DND-41 (cell line): ENCODE data around the gene CASP9.
"Not testable (repeated sequence)": the region's sequence is repeated elsewhere in the genome, so short reads cannot be mapped to it uniquely, and the experiment has no call there.

Source experiments
- ATAC-seq: fragments of 200-7000 bp; cut with Tn5 transposase; 3 replicates; pipeline ENCODE4 v1.9.1; 2021; ENCODE audit warnings: low read depth; ENCODE audit not compliant: insufficient read depth
- DNase-seq: peaks from one replicate; pipeline ENCODE4 v3.0.0-alpha.2; 2020
- H2AFZ ChIP-seq: 2 replicates; pipeline ENCODE4 v1.6.0; 2012; ENCODE audit warnings: low read depth, low read length
- H3K27ac ChIP-seq: 2 replicates; pipeline ENCODE4 v1.5.1; 2012; ENCODE audit warnings: low read length, inconsistent platforms
- H3K27me3 ChIP-seq: fragments of 200-600 bp; sonication (generic); 2 replicates; pipeline ENCODE4 v1.6.0; 2012; ENCODE audit warnings: low read length, mild to moderate bottlenecking, inconsistent platforms; ENCODE audit not compliant: insufficient read depth, poor library complexity
- H3K36me3 ChIP-seq: 2 replicates; pipeline ENCODE4 v1.5.1; 2012; ENCODE audit warnings: low read length, inconsistent platforms; ENCODE audit not compliant: insufficient read depth
- H3K4me1 ChIP-seq: 2 replicates; pipeline ENCODE4 v1.5.1; 2012; ENCODE audit warnings: mild to moderate bottlenecking, low read length; ENCODE audit not compliant: insufficient read depth
- H3K4me2 ChIP-seq: 2 replicates; pipeline ENCODE4 v1.6.0; 2012; ENCODE audit warnings: mild to moderate bottlenecking, moderate library complexity, low read length, inconsistent platforms; ENCODE audit not compliant: insufficient read depth
- H3K4me3 ChIP-seq, 2 experiments: fragments of 200-600 bp in 1 of 2; shearing (Covaris generic) in 1 of 2; 2 replicates each; pipeline ENCODE4 v1.5.1; 2012 to 2016; ENCODE audit warnings: inconsistent platforms in 2 of 2, low read length in 2 of 2, mild to moderate bottlenecking in 2 of 2, low read depth in 1 of 2, moderate library complexity in 1 of 2
- H3K79me2 ChIP-seq: 2 replicates; pipeline ENCODE4 v1.6.0; 2012; ENCODE audit warnings: low read length, inconsistent platforms; ENCODE audit not compliant: insufficient read depth
- H3K9ac ChIP-seq: 2 replicates; pipeline ENCODE4 v1.6.0; 2012; ENCODE audit warnings: low read depth, mild to moderate bottlenecking, inconsistent platforms, low read length, moderate library complexity
- H3K9me3 ChIP-seq: 2 replicates; pipeline ENCODE4 v1.5.1; 2012; ENCODE audit warnings: low read length, moderate library complexity, mild to moderate bottlenecking, inconsistent platforms; ENCODE audit not compliant: insufficient read depth, severe bottlenecking
- H4K20me1 ChIP-seq: 2 replicates; pipeline ENCODE4 v1.6.0; 2012; ENCODE audit warnings: low read length; ENCODE audit not compliant: insufficient read depth
- EZH2 ChIP-seq: IDR thresholded peaks from 3 replicates; pipeline ENCODE4 v1.6.1; 2012; ENCODE audit warnings: borderline replicate concordance, low read depth, mild to moderate bottlenecking, moderate library complexity, low read length, inconsistent platforms; ENCODE audit not compliant: severe bottlenecking
- TF ChIP-seq, protein P1 (sequence below): IDR thresholded peaks from 2 replicates; pipeline ENCODE4 v1.5.1; 2012; ENCODE audit warnings: borderline replicate concordance, low read length, moderate library complexity, mild to moderate bottlenecking; ENCODE audit not compliant: poor library complexity, severe bottlenecking; ENCODE audit errors: extremely low read depth

The CASP9 gene

DNA sequence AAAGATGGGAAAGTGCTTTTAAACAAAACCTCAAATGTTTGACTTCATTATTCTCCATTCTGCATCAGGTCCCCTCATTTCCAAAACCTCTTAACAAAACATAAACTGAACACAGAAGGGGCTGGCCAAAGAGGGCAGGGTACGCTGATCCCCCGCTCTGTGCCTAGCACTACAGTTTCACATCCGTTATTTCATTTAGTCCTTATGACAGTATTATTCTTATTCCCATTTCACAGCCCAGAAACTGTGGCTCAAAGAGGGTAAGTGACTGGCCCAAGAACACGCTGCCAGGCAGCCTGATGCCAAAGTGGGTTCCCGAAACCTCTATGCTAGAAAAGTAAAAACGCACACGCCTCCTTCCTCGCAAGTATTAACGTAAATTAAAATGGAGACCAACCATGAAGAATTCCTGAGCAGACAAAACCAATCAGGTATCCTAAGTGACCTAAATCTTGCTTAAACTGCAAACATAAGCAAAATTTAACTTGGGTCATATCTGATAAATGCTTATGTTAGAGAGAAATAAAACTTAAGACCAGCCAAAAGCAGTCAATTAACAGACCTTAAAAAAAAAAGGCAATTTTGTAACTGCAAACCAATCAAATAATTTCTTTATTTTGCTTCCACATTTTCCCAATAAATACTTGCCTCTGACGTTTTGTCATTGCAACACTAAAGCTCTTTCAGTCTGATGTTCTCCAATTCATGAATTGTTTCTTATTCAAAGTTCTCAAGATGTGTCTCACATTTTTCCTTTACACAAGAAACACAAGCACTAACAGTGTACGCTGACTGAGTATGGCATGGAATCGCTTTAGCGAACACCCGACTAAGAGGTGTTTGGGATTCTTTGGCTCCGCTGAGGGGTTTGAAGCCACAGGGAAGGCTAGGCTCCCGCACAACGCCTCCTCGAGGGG lies 653 bp downstream of the CASP9 start:
- Histone ChIP-seq H3K36me3 (no peaks in the 10 kb centered on the region), H2AFZ (peak overlapping the region; percentile 75), H4K20me1 (no peaks in the 10 kb centered on the region), H3K9ac (peak overlapping the region; percentile 60), H3K79me2 (peaks cover 11% of the 10 kb centered on the region), H3K4me1 (peaks cover 38% of the 10 kb centered on the region), H3K4me2 (peak overlapping the region; percentile 88), H3K27me3 (no peaks in the 10 kb centered on the region), H3K27ac (peak overlapping the region; percentile 29; the same call in 1 of the 2 replicates), H3K4me3 (peak overlapping the region; percentile 63 to 70), H3K9me3 (no peaks in the 10 kb centered on the region)
- DNase-seq (no peak), ATAC-seq (no peak; the same call in 2 of the 3 replicates)
- TF ChIP-seq, protein P1, sequence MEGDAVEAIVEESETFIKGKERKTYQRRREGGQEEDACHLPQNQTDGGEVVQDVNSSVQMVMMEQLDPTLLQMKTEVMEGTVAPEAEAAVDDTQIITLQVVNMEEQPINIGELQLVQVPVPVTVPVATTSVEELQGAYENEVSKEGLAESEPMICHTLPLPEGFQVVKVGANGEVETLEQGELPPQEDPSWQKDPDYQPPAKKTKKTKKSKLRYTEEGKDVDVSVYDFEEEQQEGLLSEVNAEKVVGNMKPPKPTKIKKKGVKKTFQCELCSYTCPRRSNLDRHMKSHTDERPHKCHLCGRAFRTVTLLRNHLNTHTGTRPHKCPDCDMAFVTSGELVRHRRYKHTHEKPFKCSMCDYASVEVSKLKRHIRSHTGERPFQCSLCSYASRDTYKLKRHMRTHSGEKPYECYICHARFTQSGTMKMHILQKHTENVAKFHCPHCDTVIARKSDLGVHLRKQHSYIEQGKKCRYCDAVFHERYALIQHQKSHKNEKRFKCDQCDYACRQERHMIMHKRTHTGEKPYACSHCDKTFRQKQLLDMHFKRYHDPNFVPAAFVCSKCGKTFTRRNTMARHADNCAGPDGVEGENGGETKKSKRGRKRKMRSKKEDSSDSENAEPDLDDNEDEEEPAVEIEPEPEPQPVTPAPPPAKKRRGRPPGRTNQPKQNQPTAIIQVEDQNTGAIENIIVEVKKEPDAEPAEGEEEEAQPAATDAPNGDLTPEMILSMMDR, result no peak
- no peak for TF ChIP-seq EZH2

DNA sequence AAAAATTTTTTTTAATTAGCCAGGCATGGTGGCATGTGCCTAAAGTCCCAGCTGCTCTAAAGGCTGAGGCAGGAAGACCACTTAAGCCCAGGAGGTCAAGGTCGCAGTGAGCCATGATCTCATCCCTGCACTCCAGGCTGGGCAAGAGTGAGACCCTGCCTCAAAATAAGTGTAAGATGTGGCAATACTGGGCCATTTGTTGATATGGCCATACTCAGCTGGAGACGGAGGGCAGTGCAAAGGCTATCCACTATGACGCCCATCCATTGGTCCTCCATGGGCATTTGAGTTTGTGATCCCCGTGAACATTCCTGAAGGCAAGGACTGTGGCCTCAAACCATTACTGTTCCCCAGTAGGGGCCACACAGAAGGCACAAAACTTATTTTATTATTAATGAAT lies 1.5 kb downstream of the CASP9 start:
- H3K36me3 ChIP-seq, result no peaks in the 10 kb centered on the region
- ATAC-seq (no peak), DNase-seq (no peak)
- no peak overlapping the region for H3K27ac ChIP-seq
- H4K20me1 ChIP-seq, result no peaks in the 10 kb centered on the region
- H3K9ac ChIP-seq, result no peak overlapping the region
- H3K27me3 ChIP-seq, result no peaks in the 10 kb centered on the region
- TF ChIP-seq, protein P1, result no peak
- TF ChIP-seq EZH2, result no peak
- no peak overlapping the region for H3K4me3 ChIP-seq
- H3K79me2 ChIP-seq, result peaks cover 6% of the 10 kb centered on the region
- peaks cover 30% of the 10 kb centered on the region for H3K4me1 ChIP-seq
- H3K9me3 ChIP-seq, result no peaks in the 10 kb centered on the region
- H2AFZ ChIP-seq, result no peak overlapping the region
- no peak overlapping the region for H3K4me2 ChIP-seq

DNA sequence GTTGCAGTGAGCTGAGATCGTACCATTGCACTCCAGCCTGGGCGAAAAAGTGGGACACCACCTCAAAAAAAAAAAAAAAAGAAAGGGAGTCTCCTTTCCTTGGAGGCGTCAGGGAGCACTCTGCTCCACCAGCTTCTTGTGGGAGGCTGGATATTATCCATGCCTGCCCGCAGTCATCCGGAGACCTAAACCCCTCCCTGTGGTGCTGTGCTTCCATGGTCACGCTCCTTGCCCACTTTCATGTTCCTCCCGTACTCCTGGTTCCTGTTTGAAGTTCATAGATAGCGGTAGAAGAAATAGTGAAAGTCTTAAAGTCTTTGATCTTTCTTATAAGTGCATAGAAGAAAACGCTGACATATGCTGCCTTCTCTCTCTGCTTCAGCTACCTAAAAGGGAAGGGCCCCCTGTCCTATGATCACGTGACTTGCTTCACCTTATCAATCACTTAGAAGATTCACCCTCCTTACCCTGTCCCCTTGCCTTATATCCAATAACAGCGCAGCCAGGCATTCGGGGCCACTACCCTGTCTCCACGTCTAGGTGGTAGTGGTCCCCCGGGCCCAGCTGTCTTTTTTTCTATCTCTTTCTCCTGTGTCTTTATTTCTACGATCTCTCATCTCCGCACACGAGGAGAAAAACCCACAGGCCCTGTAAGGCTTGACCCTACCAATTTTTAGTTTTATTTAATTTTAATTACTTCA lies 2.7 kb downstream of the CASP9 start:
- not testable (repeated sequence) for H3K9ac ChIP-seq, H3K4me2 ChIP-seq, ATAC-seq

DNA sequence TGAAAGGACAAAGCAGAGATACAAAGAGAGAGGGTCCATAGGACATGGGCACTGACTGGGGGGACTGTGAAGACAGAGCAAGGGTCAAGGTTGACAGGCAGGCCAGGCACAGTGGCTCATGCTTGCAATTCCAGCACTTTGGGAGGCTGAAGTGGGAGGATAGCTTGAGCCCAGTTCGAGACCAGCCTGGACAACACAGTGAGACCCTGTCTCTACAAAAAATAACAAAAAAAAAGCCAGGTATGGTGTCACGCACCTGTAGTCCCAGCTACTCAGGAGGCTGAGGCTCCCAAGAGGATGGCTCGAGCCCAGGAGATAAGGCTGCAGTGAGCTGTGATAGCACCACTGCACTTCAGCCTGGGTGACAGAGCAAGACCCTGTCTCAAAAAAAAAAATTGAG lies 4.4 kb downstream of the CASP9 start:
- Histone ChIP-seq H2AFZ (no peak overlapping the region), H3K4me2 (no peak overlapping the region), H3K27ac (no peak overlapping the region), H3K79me2 (no peaks in the 10 kb centered on the region), H4K20me1 (no peaks in the 10 kb centered on the region), H3K4me1 (peaks cover 20% of the 10 kb centered on the region), H3K9ac (no peak overlapping the region), H3K9me3 (no peaks in the 10 kb centered on the region), H3K4me3 (no peak overlapping the region), H3K27me3 (no peaks in the 10 kb centered on the region), H3K36me3 (no peaks in the 10 kb centered on the region; the same call in 1 of the 2 replicates)
- DNase-seq (no peak), ATAC-seq (no peak)
- TF ChIP-seq, protein P1, result no peak
- no peak for TF ChIP-seq EZH2

More for the DNA sequence above, 2.7 kb downstream of the CASP9 start:
- not testable (repeated sequence) for H3K9me3 ChIP-seq, H3K27ac ChIP-seq, H2AFZ ChIP-seq, DNase-seq, H4K20me1 ChIP-seq, H3K27me3 ChIP-seq, H3K79me2 ChIP-seq, H3K36me3 ChIP-seq, H3K4me3 ChIP-seq
- peaks cover 25% of the 10 kb centered on the region for H3K4me1 ChIP-seq
